Stimulated activated CD8-positive, alpha-beta memory T cell treated with anti-CD3 and anti-CD28 coated beads, Interleukin-2, amount 100 ng/mL, for 1 hour (primary cell): ENCODE measurements around the gene TACR1.
"Not testable (repeated sequence)": the region's sequence is repeated elsewhere in the genome, so short reads cannot be mapped to it uniquely, and the experiment has no call there.

Experiments used
- DNase-seq, 2 donors: peaks; one replicate each; pipeline ENCODE4 v3.0.0-alpha.2; 2020; ENCODE audit warnings: low read depth in 2 of 2

Gene TACR1

DNA sequence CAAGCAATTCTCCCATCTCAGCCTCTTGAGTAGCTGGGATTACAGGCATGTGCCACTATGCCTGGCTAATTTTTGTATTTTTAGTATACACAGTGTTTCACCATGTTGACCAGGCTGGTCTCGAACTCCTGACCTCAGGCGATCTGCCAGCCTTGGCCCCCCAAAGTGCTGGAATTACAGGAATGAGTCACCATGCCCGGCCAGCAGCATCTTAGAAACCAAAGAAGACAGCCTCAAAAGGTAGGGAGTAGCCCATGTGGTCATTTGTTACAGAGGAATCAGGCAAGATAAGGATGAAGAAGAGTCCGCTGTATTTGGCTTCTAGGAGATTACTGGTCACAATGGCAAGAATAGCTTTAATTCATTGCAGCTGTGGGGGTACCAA is 53.1 kb downstream of the TACR1 start:
- DNase-seq, result not testable (repeated sequence)

DNA sequence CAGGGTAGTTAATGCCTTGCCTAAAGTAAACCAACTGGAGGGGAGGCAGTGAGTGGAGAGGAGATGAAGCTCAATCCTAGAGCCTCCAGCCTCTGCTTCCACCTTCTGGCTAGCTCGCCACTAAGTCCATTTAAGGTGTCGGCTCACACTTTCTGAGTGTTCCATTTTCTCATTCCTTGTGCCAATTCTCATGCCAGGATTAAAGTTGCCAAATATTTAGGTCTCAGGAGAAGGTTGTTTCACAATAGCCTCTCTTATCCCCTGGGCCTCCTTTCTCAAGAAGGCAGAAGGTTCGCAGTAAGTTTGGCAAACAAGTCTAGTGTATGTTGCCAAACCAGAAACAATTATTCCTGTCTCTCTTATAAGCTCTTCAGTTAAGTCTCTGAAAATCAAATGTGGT is 57.2 kb downstream of the TACR1 start:
- no peak for DNase-seq

DNA sequence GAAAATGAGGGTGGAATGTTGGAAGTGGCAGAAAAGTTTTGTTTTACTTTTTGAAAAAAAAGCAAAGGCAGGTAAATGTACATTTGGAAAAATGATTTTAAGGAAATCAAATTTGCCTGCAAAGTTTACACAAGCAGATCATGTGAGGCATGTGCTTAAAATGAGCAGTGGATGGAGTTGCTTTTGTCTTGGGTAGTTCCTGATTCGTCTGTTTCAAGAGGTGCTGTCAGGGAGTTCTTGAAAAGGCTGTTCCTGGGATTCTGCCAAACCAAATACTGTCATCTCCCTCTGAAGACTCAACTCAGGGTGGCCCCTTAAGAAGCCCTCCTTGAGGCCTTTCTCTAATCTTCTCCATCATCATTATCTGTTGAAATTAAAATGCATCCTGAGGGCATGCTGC is 59.0 kb downstream of the TACR1 start:
- no peak for DNase-seq

DNA sequence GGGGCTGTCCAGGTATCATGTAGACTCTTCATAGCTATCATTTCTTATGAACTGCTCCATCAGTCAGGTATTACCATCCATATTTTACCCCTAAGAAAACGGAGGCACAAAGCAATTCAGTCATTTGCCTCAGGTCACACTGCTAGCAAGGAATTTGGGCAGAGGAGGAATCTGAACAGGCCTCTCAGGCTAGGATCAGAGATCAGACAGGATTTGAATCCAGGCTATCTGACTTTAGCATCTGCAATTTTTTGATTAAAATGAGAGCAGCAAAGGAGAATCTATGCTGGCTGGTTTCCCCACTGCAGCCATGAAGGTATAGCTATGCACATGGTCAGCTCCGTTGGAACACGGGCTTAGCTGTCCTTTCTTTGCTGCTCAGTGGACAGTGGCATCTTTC is 60.1 kb downstream of the TACR1 start:
- no peak for DNase-seq

DNA sequence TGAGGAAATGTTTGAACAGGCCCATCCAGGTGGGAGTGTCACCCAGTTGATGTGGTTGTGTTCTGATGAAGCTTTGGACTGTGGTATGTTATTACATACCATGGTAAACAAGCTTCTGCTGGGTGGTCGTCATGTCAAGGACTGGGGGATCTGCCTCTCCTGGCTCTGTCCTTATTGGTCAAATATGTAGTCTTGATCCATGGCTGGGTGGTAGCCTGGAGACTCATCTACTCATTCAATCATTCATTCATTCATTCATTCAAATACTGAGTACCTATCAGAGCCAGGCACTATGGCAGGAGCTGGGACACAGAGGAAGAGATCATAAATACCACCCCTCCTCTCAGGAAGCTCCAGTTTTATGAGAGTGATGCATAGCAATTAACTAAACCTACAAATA is 60.8 kb downstream of the TACR1 start:
- no peak for DNase-seq

DNA sequence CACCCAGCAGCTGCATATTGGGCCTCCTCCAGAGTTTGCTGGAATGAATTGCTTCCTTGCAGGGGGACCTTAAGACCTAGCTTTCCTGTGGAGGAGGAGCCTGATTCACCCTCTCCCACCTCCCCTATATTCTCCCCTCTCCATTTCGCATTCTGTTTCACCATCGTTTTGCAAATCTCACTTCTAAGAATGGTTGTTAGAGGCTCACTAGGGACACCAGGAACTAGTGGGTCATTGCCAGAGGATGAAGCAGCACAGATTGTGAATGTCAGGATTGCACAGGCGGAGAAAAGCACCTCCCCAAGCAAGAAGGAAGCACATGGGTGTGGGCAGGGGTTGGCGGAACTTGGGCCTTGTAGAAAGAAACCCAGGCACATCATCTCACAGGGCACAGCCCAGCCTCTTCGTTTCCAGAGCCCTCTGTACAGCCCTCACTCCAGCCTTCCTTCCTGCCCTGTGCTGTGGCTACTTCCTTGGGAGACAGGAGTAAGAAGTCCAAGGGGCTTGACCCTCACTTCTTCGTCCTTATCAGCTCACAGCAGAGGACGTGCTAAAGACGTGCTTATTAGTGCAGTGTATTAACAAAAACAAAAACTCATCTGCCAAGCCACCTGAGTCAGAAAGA is 63.4 kb downstream of the TACR1 start:
- no peak for DNase-seq

DNA sequence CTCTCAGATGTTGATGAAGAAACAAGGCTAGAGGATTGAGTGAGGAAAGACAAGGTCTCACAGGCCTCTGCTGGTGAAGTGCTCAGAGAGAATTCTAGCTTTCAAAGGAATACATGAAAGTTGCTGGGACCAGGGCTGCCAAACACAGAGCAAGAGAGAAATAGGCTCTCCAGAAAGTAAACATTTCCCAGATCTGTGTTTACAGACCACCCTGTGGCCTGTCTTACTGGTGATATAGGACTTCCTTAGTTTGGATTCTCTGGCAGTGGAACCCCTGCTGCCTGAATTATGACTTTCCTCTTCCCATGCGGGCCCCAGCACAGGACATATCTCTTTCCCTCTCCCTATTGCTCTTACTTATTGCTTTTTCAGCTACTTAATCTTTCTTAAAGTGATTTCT is 64.5 kb downstream of the TACR1 start:
- no peak for DNase-seq

DNA sequence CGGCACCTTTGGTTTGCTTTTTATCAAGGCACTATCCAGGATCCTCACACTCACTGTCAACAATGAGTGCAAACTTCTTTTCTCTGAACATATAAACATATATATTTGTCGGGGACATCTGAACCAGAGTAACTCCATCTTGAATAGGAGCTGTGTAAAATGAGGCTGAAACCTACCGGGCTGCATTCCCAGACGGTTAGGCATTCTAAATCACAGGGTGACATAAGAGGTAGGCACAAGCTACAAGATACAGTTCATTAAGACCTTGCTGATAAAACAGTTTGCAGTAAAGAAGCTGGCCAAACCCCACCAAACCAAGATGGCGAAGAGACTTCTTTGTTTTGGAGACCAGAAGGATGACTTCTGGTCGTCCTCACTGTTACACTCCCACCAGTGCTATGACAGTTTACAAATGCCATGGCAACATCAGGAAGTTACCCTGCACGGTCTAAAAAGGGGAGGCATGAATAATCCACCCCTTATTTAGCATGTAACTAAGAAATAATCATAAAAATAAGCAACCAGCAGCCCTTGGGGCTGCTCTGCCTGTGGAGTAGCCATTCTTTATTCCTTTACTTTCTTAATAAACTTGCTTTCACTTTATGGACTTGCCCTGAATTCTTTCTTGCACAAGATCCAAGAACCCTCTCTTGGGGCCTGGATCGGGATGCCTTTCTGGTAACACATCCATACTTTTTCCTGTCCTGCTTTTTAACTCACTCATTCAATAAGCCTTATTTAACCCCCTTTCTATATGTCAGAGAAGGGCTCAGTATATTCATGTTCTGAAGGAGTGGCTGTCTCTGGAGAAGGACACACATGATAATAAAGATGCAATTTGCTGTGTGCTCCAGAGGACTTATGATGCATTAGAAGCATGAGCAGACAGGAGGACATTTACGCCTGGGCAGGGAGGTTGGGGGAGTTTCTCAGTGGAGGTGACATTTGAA is 65.4 kb downstream of the TACR1 start:
- DNase-seq, result no peak

DNA sequence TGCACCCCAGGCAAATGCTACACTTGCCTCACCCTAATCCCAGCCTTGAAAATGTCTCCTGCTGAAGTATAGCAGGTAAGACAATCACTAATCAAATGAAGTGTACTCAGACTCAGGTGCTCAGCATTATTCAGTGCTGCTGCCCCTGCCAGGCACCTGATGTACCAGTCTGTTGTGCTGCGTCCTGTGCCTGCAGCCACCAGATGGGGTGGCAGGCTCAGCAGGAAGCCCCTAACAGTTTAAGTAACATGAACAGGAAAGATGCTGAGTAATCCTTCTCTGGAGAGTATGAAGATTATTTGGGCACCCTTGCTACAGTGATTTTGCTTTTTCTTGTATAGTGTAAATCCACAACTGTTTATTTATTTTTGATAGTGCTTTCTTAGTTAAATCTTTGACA is 69.1 kb downstream of the TACR1 start:
- DNase-seq, result no peak

DNA sequence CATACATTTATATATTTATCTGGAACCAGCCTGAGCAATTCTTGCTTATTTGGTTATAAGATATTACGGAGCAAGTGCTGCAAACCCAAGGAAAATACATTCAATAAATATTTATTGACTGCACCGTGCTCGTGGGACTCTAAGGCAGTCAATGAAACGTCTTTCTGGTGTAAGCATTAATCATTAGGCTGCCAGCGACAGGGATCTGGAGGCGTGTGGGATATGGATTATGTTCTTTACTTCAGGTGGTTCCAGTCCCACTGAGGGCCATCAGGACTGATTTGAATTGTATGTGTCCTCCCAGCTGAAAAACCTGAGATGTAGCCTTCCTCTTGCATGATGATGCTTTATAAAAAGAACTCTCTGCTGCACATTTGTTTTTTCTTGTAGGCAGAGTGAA is 75.4 kb downstream of the TACR1 start:
- no peak for DNase-seq

DNA sequence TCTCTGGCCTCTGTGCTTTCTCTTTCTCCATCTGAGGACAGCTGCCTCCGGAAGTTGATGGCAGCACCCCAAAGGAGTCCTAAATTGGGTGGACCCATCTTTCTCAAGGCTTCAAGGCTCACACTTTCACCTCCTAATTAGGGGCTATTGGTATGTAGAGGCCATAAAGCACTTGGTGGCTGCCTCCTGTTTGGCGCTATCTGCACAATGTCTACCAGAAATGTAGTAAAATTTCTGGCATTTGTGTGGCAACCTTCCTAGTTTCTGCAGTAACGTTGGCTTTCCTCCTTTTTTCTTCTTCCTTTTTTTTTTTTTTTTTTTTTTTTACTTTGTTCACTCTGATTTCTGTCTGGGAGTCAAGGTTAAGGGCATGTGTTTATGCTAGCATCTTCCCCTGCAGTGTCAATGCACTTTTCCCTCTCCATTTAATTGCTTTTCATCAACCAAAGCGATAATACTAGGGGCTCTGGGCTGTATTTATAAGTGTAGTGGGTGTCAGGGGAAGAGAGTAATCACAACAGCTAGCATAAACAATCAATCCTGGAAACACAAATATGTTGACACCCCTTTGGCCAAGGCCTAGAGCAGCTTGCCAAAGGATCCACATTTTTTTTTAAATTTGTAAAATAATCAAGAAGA is 86.0 kb downstream of the TACR1 start:
- DNase-seq, result no peak

DNA sequence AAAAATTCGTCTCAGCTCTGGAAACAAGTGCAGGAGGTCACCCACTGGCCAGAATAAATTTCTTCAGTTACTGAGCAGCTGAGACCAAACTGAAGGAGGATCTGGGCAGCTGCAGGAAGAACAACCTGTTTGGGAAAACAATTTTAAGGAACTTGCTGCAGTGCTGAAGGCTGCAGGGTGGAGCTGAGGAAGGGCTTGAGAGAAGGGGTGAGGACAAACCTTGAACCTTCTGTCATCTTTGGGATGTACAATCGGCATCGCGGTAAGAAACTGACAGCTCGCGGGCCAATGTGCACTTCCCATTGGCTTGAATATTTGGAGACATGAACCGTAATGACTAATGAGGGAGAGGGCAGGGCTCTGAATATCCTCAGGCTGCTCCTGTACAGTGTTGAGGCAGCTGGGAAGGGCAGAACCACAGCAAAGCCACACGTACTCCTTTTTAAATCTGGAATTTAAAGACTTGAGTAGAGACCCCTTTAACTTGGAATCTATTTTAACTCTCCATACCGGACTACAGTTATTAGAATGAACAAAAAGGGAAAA is 90.3 kb downstream of the TACR1 start:
- no peak for DNase-seq

DNA sequence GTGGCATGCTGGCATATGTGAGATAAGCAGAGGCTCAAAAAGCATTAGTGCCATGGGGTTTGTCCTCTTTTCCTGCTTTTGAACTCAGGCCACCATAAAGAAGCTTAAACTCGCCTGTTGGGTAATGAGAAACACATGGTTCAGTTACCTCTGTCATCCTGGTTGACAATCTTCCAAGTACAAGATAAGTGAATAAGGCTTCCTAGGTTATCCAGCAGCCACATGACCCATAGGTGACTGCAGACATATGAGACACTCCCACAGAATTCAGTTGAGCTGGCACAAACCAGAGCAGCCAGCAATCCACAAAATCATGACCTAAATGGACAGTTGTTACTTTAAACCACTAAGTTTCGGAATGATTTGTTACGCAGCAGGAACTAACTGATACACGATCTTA is 97.3 kb downstream of the TACR1 start:
- no peak for DNase-seq

DNA sequence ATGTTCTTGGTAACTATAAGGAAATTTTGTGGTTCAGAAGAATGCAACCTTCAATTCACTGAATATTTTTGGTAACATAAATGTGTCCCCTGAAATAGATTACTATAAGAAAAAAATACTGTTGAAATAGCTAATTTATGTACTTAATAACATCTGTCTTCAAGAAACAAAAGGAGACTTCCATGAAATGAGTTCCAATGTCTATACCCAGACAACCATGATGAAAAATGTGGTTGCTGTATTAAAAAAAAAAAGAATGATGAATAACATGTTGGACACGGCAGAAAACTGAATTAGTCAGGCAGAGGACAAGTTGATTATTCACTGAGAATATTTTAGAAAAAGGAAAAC is 98.5 kb downstream of the TACR1 start:
- no peak for DNase-seq

DNA sequence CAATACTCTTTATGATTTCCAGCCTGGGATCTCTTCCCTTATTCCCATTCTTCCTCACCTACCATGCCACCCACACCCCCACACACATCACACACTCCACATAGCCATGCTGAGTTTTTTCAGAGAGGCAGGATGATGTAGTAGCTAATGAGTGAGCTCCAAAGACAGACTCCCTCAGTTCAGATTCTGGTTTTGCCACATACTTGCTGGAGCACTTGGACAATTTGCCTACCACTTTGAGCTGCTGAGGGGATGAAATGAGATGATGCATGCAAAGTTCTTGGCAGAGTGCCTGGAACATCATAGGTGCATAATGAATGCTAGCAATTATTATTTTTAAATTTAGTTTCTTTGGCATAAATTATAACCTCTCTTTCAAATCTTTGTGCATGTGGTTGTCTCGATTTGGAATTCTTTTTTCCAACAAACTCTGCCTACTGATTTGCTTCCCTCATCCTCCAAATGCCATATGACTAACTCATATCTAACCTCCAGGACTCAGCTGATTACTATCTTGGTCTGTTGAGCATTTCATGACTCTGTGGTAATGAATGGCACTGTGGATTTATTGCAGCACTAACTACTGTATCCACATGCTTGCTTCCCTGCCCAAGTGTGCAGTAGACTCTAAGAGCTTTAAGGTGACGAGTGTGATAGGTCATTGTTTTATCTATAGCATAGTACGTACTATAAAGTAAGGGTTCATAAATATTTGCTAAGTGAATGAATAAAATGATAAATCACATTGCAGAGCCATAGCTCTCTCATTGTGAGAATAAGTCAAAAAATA is 99.1 kb downstream of the TACR1 start:
- DNase-seq, result no peak

DNA sequence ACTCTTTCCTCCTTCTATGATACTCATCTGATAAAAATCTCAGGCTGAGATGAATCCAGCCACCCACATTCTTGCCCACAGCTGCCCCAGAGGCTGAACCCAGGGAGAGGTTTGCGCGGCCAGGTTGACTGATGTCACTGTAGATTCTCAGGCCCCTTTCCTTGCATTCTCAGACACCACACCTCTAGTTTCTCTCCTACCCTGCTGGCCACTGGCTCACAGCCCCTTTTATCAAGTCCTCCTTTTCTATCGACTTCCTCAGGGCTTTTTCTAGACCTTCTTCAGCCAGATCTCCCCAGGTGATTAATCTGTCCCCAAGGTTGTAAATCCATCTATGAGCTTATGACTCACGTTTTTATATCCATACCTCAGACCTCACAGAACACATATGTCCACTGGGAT is 99.8 kb downstream of the TACR1 start:
- no peak for DNase-seq

DNA sequence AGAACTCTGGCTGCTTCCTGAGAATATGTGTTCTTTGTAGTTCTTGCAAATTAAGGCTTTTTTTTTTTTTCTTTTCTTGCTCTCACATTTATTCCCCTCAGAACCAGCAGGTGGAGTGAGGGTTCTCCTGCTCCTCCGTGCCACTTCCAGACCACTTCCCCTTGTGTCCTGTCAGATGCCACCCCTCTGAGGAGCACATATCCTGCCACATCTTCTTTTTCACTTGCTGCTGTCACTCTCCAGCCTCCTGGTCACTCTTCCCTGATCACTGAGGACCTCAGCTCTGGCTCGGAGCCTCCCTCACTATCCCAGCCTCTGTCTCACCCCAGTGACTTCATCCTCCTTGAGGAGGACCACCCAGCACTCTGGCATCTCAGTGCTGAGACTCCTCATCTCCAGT is 100.5 kb downstream of the TACR1 start:
- no peak for DNase-seq

DNA sequence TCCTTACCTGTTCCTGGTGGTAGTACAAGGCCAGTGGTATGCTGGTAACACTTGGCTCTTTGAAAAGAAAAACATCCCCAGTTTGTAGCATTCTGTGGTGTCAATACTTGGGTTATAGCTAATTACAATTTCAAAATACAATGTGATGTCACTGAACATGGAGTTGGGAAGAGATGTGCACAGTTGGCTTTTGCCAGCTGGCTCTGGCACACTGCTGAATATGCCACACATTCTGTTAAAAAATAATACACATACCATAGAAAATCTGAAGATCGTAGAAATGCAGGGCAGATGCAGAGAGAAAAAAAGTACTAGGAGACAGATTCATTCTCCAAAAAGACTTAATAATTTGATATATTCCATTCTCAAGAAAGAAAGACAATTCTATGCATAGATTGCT is 101.5 kb downstream of the TACR1 start:
- DNase-seq, result no peak

DNA sequence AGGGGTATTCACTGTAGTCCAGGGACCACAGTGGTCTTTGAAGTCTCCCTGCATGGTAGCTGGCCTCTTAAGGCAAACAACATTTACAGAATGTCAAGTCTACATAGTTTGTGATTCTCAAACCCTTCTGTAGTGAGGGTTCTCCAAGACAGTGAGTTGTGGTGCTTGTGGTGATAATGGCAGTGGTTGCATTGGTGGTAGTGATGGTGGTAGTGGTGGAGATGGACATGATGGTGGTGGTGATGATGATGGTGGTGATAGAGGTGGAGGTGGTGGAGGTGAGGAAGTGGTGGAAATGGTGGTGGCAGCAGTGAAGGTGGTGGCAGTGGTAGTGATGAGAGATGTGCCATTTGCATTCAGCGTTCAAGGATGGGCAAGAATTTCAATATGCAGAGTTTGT is 104.9 kb downstream of the TACR1 start:
- DNase-seq, result no peak

DNA sequence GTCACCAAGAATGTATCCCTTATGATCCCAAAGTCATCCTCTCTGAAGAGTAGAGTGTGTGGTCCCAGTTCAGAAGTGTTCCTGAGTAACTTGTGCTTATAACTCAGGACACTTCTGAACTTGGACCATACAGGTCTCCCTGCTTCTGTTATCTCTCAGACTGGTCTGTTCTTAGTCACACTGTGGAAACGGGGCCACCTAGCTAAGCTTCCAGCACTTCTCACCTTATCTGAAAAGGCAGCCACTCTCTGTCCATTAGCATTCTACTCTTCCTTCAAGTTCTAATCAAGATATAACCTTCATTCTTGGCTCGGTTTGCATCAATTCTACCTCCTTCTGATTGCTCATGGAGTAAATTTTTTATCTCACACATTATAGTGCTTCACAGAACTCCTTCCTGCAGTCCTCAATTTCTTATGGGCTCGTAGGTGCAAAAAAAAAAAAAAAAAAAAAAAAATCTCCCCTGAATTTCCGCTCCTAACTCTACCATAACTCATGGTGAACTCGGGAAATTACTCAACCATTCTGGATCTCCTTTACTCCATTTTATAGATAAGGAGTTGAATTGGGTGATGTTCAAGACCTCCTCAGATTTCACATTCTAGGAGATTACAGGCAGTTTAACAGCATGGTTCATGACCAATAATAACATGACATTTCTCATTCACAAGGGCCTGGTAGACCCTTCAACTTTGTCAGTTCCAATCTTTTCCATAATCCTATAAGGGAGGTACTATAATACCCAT is 108.4 kb downstream of the TACR1 start:
- no peak for DNase-seq

DNA sequence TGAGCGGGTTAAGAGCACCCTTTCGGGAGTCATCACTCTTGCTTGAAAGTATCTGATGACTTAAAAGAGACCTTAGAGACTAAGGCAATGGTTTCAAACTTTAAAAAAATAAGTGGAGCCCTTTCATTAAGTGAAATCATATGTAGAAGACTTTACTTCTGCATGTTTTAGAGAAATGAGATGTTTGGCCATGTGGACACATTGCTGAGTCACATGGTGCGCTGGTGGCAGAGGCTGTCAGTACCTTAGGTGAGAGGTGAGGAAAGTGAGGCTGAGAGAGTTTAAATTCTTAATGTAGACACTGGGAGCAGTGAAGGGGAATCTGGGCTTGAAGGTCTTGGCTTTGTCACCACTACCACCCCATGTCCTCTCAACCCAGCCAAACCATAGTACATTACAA is 109.8 kb downstream of the TACR1 start:
- no peak for DNase-seq
